Activated CD8-positive, alpha-beta memory T cell treated with anti-CD3 and anti-CD28 coated beads, Interleukin-2, amount 50 U/mL, for 24 hours (primary cell): Measurements from ENCODE around the gene CACNA2D2.

Experiments
- DNase-seq: peaks from one replicate; pipeline ENCODE4 v3.0.0-alpha.2; 2020; ENCODE audit errors: extremely low read depth

CACNA2D2 gene

DNA sequence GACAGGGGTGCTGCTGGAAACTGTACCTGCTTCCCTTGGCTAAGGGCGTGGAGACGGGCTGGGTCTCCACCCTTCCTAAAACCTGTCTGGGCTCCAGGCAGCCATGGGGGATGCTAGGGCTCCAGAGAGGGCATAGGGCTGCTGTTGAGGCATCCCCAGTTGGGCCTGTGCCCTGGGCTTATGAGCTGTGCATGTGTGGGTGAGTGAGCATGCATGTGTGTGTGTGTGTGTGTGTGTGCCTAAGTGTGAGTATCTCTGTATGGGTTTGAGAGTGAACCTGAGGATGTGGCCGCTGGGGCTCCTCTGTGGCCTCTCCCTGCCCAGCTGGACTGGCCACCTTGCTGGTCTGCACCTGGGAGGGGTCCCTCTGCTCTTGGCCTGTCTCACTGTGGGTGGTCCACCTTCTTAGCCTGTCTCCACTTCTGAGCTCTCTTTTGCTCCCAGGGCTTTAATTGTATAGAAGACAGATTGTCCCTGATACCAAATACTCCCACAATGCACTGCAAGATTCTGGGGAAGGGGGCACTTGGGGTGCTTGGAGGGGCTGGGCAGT is 132.2 kb downstream of the CACNA2D2 start:
- no peak for DNase-seq

DNA sequence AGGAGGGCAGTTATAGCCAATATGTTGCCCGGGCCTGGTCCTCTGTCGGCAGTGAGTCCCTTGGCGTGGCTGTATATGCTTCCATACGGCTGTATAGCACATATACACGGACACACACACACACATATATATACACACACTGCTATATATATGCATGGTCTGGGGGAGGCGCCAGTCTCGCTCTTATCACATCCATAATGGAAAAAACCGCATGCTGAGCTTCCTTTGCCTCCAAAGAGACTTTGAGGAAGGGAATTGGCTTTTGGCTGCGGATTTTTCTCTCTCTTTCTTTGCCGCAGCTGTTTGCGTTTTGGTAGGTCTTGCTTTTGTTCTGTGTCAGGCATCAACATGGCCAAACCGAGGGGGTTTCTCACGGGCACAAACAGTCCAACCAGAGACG is 132.8 kb downstream of the CACNA2D2 start:
- DNase-seq, result no peak

- no peak for DNase-seq
Measured at GRCh38 chr3:50369012-50369670, 134.3 kb downstream of the CACNA2D2 start.

DNA sequence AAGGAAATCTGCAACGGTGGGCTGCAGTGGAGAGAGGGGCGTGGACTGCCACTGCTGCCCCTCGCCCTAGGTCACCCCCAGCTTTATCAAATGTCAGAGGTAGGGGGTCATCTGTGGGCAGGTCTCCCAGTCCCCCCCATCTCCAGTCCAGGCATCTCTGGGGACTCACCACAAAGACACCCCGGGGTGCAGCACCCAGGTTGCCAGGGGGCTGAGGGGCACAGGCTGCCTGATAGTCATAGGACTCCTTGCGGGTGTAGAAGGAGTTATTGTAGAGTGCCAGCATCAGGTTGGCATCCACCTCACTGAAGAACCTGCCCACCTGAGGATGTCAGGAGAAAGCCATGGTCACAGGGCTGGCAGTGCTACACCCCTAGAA is 137.6 kb downstream of the CACNA2D2 start:
- DNase-seq, result no peak

DNA sequence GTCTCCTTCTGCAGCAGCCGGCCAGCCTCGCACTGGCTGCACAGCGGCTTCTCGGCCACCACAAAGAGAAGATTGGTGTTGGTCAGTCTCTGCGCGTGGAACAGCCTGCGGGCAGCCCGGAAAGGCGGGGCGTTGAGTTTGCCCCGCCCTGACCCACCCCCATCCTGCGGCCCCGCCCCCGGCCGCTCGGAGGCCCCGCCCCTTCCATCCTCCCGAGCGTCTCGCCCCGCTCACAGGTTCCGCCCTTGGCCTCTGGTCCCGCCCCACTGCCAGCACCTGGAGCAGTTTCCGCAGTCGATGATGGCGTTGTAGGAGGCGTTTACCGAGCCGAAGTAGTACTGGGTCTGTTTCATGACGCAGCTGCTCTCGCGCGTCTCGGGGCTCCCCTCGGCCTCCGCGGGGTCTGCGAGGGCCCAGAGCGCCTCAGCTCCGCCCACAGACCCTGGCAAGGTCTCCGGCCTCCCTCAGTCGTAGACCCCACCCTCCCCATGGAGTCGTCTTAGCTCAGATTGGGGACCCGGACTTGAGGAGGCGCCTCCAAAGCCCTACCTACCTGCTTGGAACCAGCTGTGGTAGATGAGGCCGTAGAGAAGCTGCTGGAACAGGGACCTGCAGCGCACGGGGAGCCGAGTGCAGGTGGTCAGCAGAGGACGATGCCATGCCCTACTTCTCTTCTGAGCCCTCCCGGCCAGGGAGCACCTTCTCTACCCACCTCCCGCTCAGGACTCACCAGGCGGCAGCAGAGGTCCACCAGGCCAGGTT is 138.2 kb downstream of the CACNA2D2 start:
- DNase-seq, result peak; percentile 84

GRCh38 chr3:50364573-50365079 is 138.8 kb downstream of the CACNA2D2 start:
- no peak for DNase-seq

GRCh38 chr3:50359760-50360110 is 143.7 kb downstream of the CACNA2D2 start:
- no peak for DNase-seq

DNA sequence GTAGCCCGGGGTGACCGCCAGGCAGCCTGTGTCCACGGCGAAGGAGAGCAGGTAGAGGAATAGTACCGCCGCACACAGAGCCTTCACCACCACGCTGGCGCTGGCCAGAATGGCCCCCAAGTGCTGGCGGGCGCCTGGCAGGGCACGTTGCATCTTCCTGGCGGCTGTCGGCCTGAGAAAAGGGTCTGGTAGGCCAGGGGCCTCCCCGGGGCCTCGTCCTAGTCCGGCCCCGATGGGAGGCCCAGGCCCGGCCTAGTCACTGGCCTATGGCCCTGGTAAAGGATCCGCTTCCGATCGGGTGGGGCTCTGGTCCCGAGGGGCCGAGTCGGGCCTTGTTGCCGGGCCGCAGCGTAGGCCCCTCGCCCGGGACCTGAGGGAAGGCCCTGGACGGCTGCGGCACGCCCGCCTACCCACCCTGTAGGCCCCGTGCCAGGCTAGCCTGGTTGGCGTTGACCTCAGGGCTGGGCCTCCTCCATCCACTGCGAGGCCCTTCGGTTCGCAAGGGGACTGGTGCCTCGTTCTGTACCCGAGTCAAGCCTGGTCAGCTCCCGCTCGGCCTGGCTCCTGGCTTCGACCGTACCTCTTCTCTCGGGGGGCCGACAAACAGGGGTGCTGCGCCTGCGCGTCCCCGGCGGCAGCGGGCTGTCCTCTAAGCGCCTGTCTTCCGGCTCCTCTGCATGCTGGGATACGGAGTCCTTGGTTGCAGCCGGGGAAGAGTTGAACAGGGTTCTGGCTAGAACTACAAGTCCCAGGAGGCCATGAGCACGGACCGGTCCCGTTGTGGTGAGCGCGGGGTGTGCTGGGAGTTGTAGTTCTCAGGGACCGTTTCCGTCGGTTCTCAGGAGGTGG is 144.3 kb downstream of the CACNA2D2 start, which contains the start of gene TMEM115:
Gene TMEM115, minus strand, starts transcription at position 611 of the 849 bp plus-strand sequence. Its CDS starts 458 bp downstream, at position 153.
- DNase-seq, result peak; percentile 91

GRCh38 chr3:50358355-50358910 is 145.0 kb downstream of the CACNA2D2 start:
- no peak for DNase-seq

GRCh38 chr3:50357481-50357880 is 146.0 kb downstream of the CACNA2D2 start:
- DNase-seq, result no peak

DNA sequence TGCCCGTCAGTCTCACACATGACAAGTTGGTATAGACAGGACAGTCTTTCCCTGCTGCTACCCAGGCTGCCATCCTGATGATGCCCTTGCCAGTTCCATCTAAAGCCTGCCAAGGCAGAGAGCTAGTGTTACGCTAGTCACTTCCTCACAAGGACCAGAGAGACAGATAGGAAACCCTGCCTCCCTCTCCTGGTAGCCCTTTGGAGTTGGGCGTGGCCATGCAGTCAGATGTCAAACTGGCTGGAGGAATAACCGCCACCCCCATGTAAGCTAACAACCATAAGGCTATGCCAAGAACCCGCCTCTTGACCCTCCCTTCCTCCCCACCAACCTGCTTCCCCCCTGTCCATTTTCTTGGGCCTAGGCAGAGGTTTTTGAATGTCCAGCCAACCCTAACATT is 146.9 kb downstream of the CACNA2D2 start:
- no peak for DNase-seq

- DNase-seq, result no peak
Measured at GRCh38 chr3:50355829-50356552, 147.4 kb downstream of the CACNA2D2 start.

DNA sequence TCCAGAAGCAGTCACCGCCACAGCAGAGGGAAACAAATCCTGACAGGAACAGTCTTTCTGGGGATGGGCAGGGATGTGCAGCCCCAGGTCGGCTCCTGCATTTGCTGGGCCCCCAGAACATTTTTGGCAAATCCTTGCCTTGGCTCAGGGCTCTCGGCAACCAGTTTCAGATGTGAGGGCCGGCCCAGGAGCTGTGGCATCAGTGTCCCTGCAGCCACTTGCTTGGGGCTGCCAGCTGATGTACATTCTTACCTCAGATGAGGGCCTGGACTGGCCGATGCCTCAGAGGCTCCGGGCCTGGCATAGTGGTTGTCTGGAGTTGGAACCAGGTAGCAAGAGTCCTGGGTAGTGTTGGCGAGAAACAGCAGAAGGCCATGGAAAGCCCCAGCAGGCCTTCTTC is 148.6 kb downstream of the CACNA2D2 start:
- DNase-seq, result no peak

GRCh38 chr3:50354186-50354764 is 149.2 kb downstream of the CACNA2D2 start:
- DNase-seq, result no peak

- DNase-seq, result no peak
Measured at GRCh38 chr3:50353245-50354004, 150.0 kb downstream of the CACNA2D2 start.

- DNase-seq, result no peak
Measured at GRCh38 chr3:50352781-50353180, 150.7 kb downstream of the CACNA2D2 start.

DNA sequence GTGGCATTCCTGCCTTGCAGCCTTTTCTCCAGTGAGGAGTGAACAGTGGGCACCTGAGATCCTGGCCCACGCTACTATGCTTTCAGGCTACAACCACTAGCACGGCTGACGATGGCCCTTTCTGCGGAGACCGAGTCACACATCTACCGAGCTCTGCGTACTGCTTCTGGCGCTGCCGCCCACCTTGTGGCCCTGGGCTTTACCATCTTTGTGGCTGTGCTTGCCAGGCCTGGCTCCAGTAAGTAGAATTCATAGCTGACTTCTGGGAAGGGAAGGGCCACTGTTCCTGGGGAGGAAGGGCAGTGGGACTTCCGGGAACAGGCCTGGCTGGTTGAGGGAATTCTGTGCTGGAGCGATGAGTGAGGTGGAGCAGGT is 152.1 kb downstream of the CACNA2D2 start:
- no peak for DNase-seq

- DNase-seq, result peak; percentile 100
Measured at GRCh38 chr3:50350527-50351322, 152.7 kb downstream of the CACNA2D2 start, which contains the start of the genes CYB561D2 and NPRL2. Gene CYB561D2 (plus strand): TSS chr3:50350862. CDS start chr3:50351434, 572 bp downstream. Gene NPRL2 (minus strand): TSS chr3:50350775. CDS start chr3:50350652, 123 bp downstream.

GRCh38 chr3:50350213-50350526 is 153.3 kb downstream of the CACNA2D2 start:
- DNase-seq, result no peak
